HEK293 (cell line): ENCODE data around the gene NFKBIE.

Experiments
- CTCF ChIA-PET: fragments of 350-600 bp; formaldehyde crosslinking; extraction: SDS; loops from one replicate; lab custom pipeline; 2021; ENCODE audit warnings: antibody characterized with exemption; lab: Yijun Ruan, JAX
- POLR2A ChIA-PET: fragments of 300-600 bp; formaldehyde crosslinking; extraction: SDS; loops from one replicate; lab custom pipeline; 2020; ENCODE audit warnings: antibody characterized with exemption, inconsistent platforms; lab: Yijun Ruan, JAX
- H3K27ac ChIP-seq: fragments of 200-500 bp; sonication (Bioruptor generic); 2 replicates; pipeline ENCODE4 v1.5.1; 2014; ENCODE audit warnings: low read depth, low read length, control low read depth, inconsistent platforms; ENCODE audit errors: extremely low read depth
- H3K36me3 ChIP-seq, 2 experiments: fragments of 200-500 bp in 1 of 2; sonication (Bioruptor generic) in 1 of 2; 1 replicate in 1 of 2; 2 replicates in 1 of 2; pipeline ENCODE4 v1.5.1; 2014 to 2017; ENCODE audit warnings: inconsistent platforms in 2 of 2, low read length in 2 of 2; ENCODE audit not compliant: control insufficient read depth in 2 of 2, insufficient read depth in 1 of 2
- H3K4me1 ChIP-seq: fragments of 200-500 bp; sonication (Bioruptor generic); 2 replicates; pipeline ENCODE4 v1.5.1; 2014; ENCODE audit warnings: mild to moderate bottlenecking, low read length, inconsistent platforms; ENCODE audit not compliant: control insufficient read depth, insufficient read depth
- H3K4me3 ChIP-seq: 2 replicates; pipeline ENCODE4 v1.5.1; 2011; ENCODE audit warnings: low read depth, mild to moderate bottlenecking, control low read depth, low read length, moderate library complexity
- H3K9me3 ChIP-seq: fragments of 200-500 bp; sonication (Bioruptor generic); 2 replicates; pipeline ENCODE4 v1.5.1; 2014; ENCODE audit warnings: low read depth, low read length, inconsistent platforms; ENCODE audit not compliant: control insufficient read depth, insufficient read depth
- GLI4 ChIP-seq: fragments of 450-650 bp; formaldehyde crosslinking; IDR thresholded peaks from 2 replicates; pipeline ENCODE4 v1.5.1; 2016; ENCODE audit warnings: missing biosample characterization, missing genetic modification characterization
- GLIS1 ChIP-seq: fragments of 450-650 bp; formaldehyde crosslinking; IDR thresholded peaks from 2 replicates; pipeline ENCODE4 v1.5.1; 2016; ENCODE audit warnings: missing biosample characterization, missing genetic modification characterization
- GLIS2 ChIP-seq: fragments of 450-650 bp; formaldehyde crosslinking; IDR thresholded peaks from 2 replicates; pipeline ENCODE4 v1.5.1; 2016; ENCODE audit warnings: missing biosample characterization, missing genetic modification characterization
- PATZ1 ChIP-seq: fragments of 450-650 bp; formaldehyde crosslinking; IDR thresholded peaks from 2 replicates; pipeline ENCODE4 v1.5.1; 2016; ENCODE audit warnings: missing biosample characterization, missing genetic modification characterization
- PRDM10 ChIP-seq: fragments of 450-650 bp; formaldehyde crosslinking; IDR thresholded peaks from 2 replicates; pipeline ENCODE4 v1.5.1; 2016; ENCODE audit warnings: missing biosample characterization, missing genetic modification characterization
- ZBTB48 ChIP-seq: fragments of 450-650 bp; formaldehyde crosslinking; IDR thresholded peaks from 2 replicates; pipeline ENCODE4 v1.5.1; 2016; ENCODE audit warnings: missing biosample characterization, missing genetic modification characterization
- ZIC2 ChIP-seq: fragments of 450-650 bp; formaldehyde crosslinking; IDR thresholded peaks from 2 replicates; pipeline ENCODE4 v1.5.1; 2016; ENCODE audit warnings: missing biosample characterization, missing genetic modification characterization
- ZNF133 ChIP-seq: fragments of 450-650 bp; formaldehyde crosslinking; IDR thresholded peaks from 2 replicates; pipeline ENCODE4 v1.5.1; 2016; ENCODE audit warnings: missing biosample characterization, missing genetic modification characterization
- ZNF19 ChIP-seq: fragments of 450-650 bp; formaldehyde crosslinking; IDR thresholded peaks from 2 replicates; pipeline ENCODE4; 2016; ENCODE audit warnings: missing biosample characterization, missing genetic modification characterization, low read depth
- ZNF280C ChIP-seq: fragments of 450-650 bp; formaldehyde crosslinking; IDR thresholded peaks from 2 replicates; pipeline ENCODE4 v1.5.1; 2016; ENCODE audit warnings: missing biosample characterization, missing genetic modification characterization
- ZNF335 ChIP-seq: fragments of 450-650 bp; formaldehyde crosslinking; conservative IDR thresholded peaks from 2 replicates; pipeline ENCODE4 v1.5.1; 2016; ENCODE audit warnings: missing biosample characterization, missing genetic modification characterization
- ZNF433 ChIP-seq: fragments of 450-650 bp; formaldehyde crosslinking; IDR thresholded peaks from 2 replicates; pipeline ENCODE4 v1.5.1; 2016; ENCODE audit warnings: missing biosample characterization, missing genetic modification characterization, low read depth
- ZNF600 ChIP-seq: fragments of 450-650 bp; formaldehyde crosslinking; IDR thresholded peaks from 2 replicates; pipeline ENCODE4 v1.5.1; 2016; ENCODE audit warnings: missing biosample characterization, missing genetic modification characterization
- ZNF747 ChIP-seq: fragments of 450-650 bp; formaldehyde crosslinking; IDR thresholded peaks from 2 replicates; pipeline ENCODE4 v1.5.1; 2016; ENCODE audit warnings: missing biosample characterization, missing genetic modification characterization
- TF ChIP-seq, protein P1 (sequence below): fragments of 450-650 bp; formaldehyde crosslinking; conservative IDR thresholded peaks from 2 replicates; pipeline ENCODE4 v1.5.1; 2016; ENCODE audit warnings: low read depth, missing biosample characterization, missing genetic modification characterization
- TF ChIP-seq, protein P2 (sequence below): fragments of 450-650 bp; formaldehyde crosslinking; IDR thresholded peaks from 2 replicates; pipeline ENCODE4; 2016; ENCODE audit warnings: missing biosample characterization, missing genetic modification characterization

NFKBIE gene

GRCh38 chr6:44227148-44227793 is 38.1 kb downstream of the NFKBIE start:
- H3K36me3 ChIP-seq = peaks cover 0 to 40% of the 10 kb centered on the region in 2 experiments; a peak in 2 of 3 replicates
- no peaks in the 10 kb centered on the region for H3K9me3 ChIP-seq
- POLR2A ChIA-PET = interaction anchor here (1.0 to 2.0 kb wide), 3 partner anchors 10 to 28 kb away, joined by 3 to 14 read pairs (median 4); partner anchors contain the start of gene HSP90AB1
- no peak overlapping the region for H3K4me3 ChIP-seq
- CTCF ChIA-PET = interaction anchor here (0.5 to 11.1 kb wide), 8 partner anchors 8 to 128 kb away, joined by 3 to 148 read pairs (median 6); no protein-coding TSS in a partner anchor
- peaks cover 18% of the 10 kb centered on the region for H3K4me1 ChIP-seq
- TF ChIP-seq ZNF280C (tag by site-specific recombination) = no peak
- TF ChIP-seq ZNF19 (tag by site-specific recombination) = no peak
- peak; percentile 37; the same call in 1 of the 2 replicates for TF ChIP-seq GLIS2 (tag by site-specific recombination)
- TF ChIP-seq ZNF335 (tag by site-specific recombination) = no peak
- peak; percentile 73 for TF ChIP-seq GLIS1 (tag by site-specific recombination)
- TF ChIP-seq, protein P1, sequence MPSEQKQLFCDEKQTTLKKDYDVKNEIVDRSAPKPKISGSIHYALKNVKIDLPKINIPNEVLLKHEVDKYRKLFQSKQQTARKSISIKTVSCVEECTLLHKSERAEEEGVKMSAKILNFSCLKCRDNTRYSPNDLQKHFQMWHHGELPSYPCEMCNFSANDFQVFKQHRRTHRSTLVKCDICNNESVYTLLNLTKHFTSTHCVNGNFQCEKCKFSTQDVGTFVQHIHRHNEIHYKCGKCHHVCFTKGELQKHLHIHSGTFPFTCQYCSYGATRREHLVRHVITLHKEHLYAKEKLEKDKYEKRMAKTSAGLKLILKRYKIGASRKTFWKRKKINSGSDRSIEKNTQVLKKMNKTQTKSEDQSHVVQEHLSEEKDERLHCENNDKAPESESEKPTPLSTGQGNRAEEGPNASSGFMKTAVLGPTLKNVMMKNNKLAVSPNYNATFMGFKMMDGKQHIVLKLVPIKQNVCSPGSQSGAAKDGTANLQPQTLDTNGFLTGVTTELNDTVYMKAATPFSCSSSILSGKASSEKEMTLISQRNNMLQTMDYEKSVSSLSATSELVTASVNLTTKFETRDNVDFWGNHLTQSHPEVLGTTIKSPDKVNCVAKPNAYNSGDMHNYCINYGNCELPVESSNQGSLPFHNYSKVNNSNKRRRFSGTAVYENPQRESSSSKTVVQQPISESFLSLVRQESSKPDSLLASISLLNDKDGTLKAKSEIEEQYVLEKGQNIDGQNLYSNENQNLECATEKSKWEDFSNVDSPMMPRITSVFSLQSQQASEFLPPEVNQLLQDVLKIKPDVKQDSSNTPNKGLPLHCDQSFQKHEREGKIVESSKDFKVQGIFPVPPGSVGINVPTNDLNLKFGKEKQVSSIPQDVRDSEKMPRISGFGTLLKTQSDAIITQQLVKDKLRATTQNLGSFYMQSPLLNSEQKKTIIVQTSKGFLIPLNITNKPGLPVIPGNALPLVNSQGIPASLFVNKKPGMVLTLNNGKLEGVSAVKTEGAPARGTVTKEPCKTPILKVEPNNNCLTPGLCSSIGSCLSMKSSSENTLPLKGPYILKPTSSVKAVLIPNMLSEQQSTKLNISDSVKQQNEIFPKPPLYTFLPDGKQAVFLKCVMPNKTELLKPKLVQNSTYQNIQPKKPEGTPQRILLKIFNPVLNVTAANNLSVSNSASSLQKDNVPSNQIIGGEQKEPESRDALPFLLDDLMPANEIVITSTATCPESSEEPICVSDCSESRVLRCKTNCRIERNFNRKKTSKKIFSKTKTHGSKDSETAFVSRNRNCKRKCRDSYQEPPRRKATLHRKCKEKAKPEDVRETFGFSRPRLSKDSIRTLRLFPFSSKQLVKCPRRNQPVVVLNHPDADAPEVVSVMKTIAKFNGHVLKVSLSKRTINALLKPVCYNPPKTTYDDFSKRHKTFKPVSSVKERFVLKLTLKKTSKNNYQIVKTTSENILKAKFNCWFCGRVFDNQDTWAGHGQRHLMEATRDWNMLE = no peak
- peak; percentile 16; the same call in 1 of the 2 replicates for TF ChIP-seq ZIC2 (tag by site-specific recombination)
- TF ChIP-seq GLI4 (tag by site-specific recombination) = no peak
- no peak for TF ChIP-seq ZNF133 (tag by site-specific recombination)
- TF ChIP-seq ZNF747 (tag by site-specific recombination) = no peak
- TF ChIP-seq ZBTB48 (tag by site-specific recombination) = peak; percentile 70; the same call in 1 of the 2 replicates
- no peak overlapping the region for H3K27ac ChIP-seq

DNA sequence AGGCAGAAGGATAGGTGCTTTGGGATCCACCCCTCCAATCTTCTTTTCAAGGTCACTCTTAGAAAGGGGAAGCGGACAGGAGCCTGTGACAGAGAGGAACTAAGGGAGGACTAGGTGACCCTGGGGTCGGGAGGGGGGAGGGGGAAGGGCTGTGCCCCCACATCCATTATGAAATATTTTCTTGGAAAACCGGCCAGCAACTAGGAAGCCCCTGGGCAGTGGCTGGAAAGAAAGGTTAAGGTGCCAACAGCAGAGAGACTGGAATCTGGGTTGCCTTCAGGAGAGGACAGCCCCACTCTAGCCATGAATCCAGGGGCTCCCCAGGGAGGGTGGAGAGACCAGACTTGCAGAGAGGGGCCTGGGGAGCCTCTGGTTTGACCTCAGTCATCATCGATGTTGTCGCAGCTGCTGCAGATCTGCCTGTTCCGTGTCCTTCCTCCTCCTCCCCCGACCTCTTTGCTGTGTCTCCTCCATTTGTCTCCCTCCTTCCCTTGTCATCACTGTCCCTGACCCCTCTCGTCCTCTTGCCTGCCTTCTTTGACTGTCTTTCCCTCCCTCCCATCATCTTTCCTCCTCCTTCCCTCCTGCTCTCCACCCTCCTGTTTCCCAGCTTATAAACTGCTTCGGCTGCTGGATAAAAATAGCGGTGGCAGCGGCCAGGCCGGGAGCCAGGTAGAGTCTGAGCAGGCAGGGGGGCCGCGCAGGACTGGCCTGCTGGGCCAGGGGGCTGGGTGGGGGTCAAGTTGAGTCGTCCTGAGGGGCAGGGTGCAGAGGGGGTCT is 38.8 kb downstream of the NFKBIE start:
- TF ChIP-seq ZNF433 (tag by site-specific recombination) (no peak), ZNF600 (tag by site-specific recombination) (peak; percentile 40), PRDM10 (tag by site-specific recombination) (peak; percentile 79), PATZ1 (tag by site-specific recombination) (peak; percentile 42; the same call in 1 of the 2 replicates)
- TF ChIP-seq, protein P2, sequence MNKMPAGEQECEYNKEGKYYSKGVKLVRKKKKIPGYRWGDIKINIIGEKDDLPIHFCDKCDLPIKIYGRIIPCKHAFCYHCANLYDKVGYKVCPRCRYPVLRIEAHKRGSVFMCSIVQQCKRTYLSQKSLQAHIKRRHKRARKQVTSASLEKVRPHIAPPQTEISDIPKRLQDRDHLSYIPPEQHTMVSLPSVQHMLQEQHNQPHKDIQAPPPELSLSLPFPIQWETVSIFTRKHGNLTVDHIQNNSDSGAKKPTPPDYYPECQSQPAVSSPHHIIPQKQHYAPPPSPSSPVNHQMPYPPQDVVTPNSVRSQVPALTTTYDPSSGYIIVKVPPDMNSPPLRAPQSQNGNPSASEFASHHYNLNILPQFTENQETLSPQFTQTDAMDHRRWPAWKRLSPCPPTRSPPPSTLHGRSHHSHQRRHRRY = 0 out of 2 replicates have a peak, but pooled peaks have one; percentile 43
- Histone ChIP-seq H3K9me3 (no peaks in the 10 kb centered on the region), H3K4me3 (no peak overlapping the region), H3K36me3 (peaks cover 0 to 33% of the 10 kb centered on the region in 2 experiments; a peak in 2 of 3 replicates), H3K4me1 (peaks cover 22% of the 10 kb centered on the region), H3K27ac (no peak overlapping the region)
- ChIA-PET POLR2A (interaction anchor here (1.0 to 2.0 kb wide), 3 partner anchors 21 to 30 kb away, joined by 3 to 14 read pairs (median 3); partner anchors contain the start of genes HSP90AB1 and SLC35B2), CTCF (interaction anchor here (0.6 to 11.1 kb wide), 4 partner anchors 10 to 135 kb away, joined by 4 to 148 read pairs (median 12); no protein-coding TSS in a partner anchor)
